Measurements from ENCODE around the gene IFT80. TPM values are rescaled to one million over a fixed set of nuclear protein-coding genes. Genes with fewer than 3 reads are reported as not detected.
"Not testable (repeated sequence)": the region's sequence is repeated elsewhere in the genome, so short reads cannot be mapped to it uniquely, and the experiment has no call there.

IFT80 gene
- total RNA-seq, 1 experiment from 2014 or later: 19.3 TPM

DNA sequence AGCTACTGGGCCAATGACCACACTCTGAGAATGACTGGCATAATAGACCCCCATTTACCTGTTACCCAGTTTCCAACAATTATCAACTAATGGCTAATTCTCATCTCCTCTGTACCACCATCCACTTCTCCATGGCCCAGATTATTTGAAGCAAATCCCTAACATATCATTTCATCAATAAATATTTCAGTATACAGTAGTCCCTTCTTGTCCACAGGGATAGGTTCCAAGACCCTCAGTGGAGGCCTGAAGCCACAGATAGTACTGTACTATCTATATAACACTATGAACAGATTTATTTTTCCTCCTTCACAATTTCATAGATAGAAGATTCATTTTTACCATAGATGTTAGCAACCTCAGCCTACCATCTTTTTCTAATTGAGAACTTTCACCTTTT lies 68.3 kb downstream of the IFT80 start:
- Mint-ChIP-seq H3K4me3 (ENCODE audit: unreplicated experiment) (no peak overlapping the region), H3K27me3 (ENCODE audit: insufficient read depth, unreplicated experiment) (no peaks in the 10 kb centered on the region), H3K36me3 (ENCODE audit: insufficient read depth, unreplicated experiment) (no peaks in the 10 kb centered on the region), H3K27ac (ENCODE audit: unreplicated experiment) (peak overlapping the region; percentile 4), H3K4me1 (ENCODE audit: low read depth, unreplicated experiment) (peaks cover 9% of the 10 kb centered on the region), H3K9me3 (ENCODE audit: unreplicated experiment) (peaks cover 11% of the 10 kb centered on the region)
- no peak for DNase-seq
- no peak overlapping the region for H3K4me3 ChIP-seq (ENCODE audit: low read depth, low read length)
- ChIA-PET CTCF (no interaction called here), POLR2A (interaction anchor here (0.6 kb wide), 1 partner anchor 69 kb away, joined by 3 read pairs; no protein-coding TSS in a partner anchor)
- TF ChIP-seq, protein P1, sequence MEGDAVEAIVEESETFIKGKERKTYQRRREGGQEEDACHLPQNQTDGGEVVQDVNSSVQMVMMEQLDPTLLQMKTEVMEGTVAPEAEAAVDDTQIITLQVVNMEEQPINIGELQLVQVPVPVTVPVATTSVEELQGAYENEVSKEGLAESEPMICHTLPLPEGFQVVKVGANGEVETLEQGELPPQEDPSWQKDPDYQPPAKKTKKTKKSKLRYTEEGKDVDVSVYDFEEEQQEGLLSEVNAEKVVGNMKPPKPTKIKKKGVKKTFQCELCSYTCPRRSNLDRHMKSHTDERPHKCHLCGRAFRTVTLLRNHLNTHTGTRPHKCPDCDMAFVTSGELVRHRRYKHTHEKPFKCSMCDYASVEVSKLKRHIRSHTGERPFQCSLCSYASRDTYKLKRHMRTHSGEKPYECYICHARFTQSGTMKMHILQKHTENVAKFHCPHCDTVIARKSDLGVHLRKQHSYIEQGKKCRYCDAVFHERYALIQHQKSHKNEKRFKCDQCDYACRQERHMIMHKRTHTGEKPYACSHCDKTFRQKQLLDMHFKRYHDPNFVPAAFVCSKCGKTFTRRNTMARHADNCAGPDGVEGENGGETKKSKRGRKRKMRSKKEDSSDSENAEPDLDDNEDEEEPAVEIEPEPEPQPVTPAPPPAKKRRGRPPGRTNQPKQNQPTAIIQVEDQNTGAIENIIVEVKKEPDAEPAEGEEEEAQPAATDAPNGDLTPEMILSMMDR (IDR thresholded peaks at IDR 0.05; ENCODE audit: insufficient read depth in 1 of 2, low read depth in 1 of 2, low read length in 1 of 2, severe bottlenecking in 1 of 2, unreplicated experiment in 1 of 2): no peak
- BruUV-seq (replicated peaks): TSS peak; percentile 71
- no peaks in the 10 kb centered on the region for H3K9me3 ChIP-seq
- no peaks in the 10 kb centered on the region for H3K27me3 ChIP-seq (replicated peaks; ENCODE audit: control insufficient read depth, insufficient read depth, low read length)
- H3K36me3 ChIP-seq (ENCODE audit: control insufficient read depth, insufficient read depth, low read length): no peaks in the 10 kb centered on the region
- intact Hi-C loops (cut with micrococcal nuclease; ENCODE audit: unreplicated experiment): no loop called here
- no peaks in the 10 kb centered on the region for H3K4me1 ChIP-seq

DNA sequence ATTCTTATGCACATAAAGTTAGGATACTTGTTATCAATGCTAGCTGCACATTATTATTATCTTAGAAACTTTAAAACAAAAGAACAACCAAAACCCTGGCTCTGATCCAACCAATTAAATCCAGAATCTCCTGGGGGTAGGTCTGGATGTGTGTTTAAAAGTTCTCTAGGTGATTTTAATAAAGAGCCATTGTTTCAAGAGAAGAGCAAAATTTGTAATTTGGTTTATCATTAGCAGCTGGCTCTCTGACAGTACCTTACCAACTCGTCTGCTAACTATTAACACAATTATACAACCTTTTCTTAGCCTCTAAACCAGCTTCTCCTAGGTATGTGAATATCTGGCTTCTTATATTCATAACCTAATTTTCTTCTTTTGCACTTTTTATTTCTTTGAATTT lies 68.9 kb downstream of the IFT80 start:
- Histone ChIP-seq H3K4me1 (no peaks in the 10 kb centered on the region), H3K36me3 (ENCODE audit: control insufficient read depth, insufficient read depth, low read length) (no peaks in the 10 kb centered on the region), H3K4me3 (ENCODE audit: low read depth, low read length) (no peak overlapping the region), H3K9me3 (no peaks in the 10 kb centered on the region), H3K27me3 (replicated peaks; ENCODE audit: control insufficient read depth, insufficient read depth, low read length) (no peaks in the 10 kb centered on the region)
- DNase-seq: no peak
- H3K27ac Mint-ChIP-seq (ENCODE audit: unreplicated experiment): no peak overlapping the region
- POLR2A ChIA-PET: interaction anchor here (0.6 kb wide), 1 partner anchor 69 kb away, joined by 3 read pairs; no protein-coding TSS in a partner anchor
- H3K4me1 Mint-ChIP-seq (ENCODE audit: low read depth, unreplicated experiment): peaks cover 9% of the 10 kb centered on the region
- H3K27me3 Mint-ChIP-seq (ENCODE audit: insufficient read depth, unreplicated experiment): no peaks in the 10 kb centered on the region
- no TSS peak for BruUV-seq (replicated peaks)
- no peak overlapping the region for H3K4me3 Mint-ChIP-seq (ENCODE audit: unreplicated experiment)
- TF ChIP-seq, protein P1 (IDR thresholded peaks at IDR 0.05; ENCODE audit: insufficient read depth in 1 of 2, low read depth in 1 of 2, low read length in 1 of 2, severe bottlenecking in 1 of 2, unreplicated experiment in 1 of 2): no peak
- intact Hi-C loops (cut with micrococcal nuclease; ENCODE audit: unreplicated experiment): no loop called here
- CTCF ChIA-PET: no interaction called here
- no peaks in the 10 kb centered on the region for H3K36me3 Mint-ChIP-seq (ENCODE audit: insufficient read depth, unreplicated experiment)
- H3K9me3 Mint-ChIP-seq (ENCODE audit: unreplicated experiment): peaks cover 11% of the 10 kb centered on the region

DNA sequence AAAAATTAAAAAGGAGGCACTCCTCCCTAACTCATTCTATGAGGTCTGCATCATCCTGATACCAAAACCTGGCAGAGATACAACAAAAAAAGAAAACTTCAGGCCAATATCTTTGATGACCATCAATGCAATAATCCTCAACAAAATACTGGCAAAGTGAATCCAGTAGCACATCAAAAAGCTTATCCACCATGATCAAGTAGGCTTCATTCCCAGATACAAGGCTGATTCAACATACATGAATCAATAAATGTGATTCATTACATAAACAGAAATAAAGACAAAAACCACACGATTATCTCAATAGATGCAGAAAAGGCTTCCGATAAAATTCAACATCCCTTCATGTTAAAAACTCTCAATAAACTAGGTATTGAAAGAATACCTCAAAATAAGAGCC lies 72.7 kb downstream of the IFT80 start:
- H3K9me3 ChIP-seq; H3K4me3 Mint-ChIP-seq (ENCODE audit: unreplicated experiment); DNase-seq; BruUV-seq (replicated peaks); CTCF ChIA-PET; POLR2A ChIA-PET; H3K36me3 Mint-ChIP-seq (ENCODE audit: insufficient read depth, unreplicated experiment); H3K27me3 ChIP-seq (replicated peaks; ENCODE audit: control insufficient read depth, insufficient read depth, low read length); H3K27ac Mint-ChIP-seq (ENCODE audit: unreplicated experiment); H3K27me3 Mint-ChIP-seq (ENCODE audit: insufficient read depth, unreplicated experiment); H3K9me3 Mint-ChIP-seq (ENCODE audit: unreplicated experiment); H3K4me1 Mint-ChIP-seq (ENCODE audit: low read depth, unreplicated experiment); H3K4me1 ChIP-seq; H3K36me3 ChIP-seq (ENCODE audit: control insufficient read depth, insufficient read depth, low read length); intact Hi-C loops (cut with micrococcal nuclease; ENCODE audit: unreplicated experiment); H3K4me3 ChIP-seq (ENCODE audit: low read depth, low read length): not testable (repeated sequence)

DNA sequence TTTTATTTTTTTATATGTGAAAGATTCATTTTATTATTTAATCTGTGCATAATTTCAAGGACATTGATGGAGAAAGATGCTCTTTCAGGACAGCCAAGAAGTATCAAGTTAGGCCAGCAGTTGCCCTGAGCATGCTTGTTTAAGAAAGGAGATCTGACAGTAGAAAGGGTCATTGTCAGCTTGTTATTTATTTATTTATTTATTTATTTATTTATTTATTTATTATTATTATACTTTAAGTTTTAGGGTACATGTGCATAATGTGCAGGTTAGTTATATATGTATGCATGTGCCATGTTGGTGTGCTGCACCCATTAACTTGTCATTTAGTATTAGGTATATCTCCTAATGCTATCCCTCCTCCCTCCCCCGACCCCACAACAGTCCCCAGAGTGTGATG lies 77.2 kb downstream of the IFT80 start:
- POLR2A ChIA-PET; H3K9me3 Mint-ChIP-seq (ENCODE audit: unreplicated experiment); H3K36me3 Mint-ChIP-seq (ENCODE audit: insufficient read depth, unreplicated experiment); H3K27ac Mint-ChIP-seq (ENCODE audit: unreplicated experiment); intact Hi-C loops (cut with micrococcal nuclease; ENCODE audit: unreplicated experiment); CTCF ChIA-PET; H3K27me3 ChIP-seq (replicated peaks; ENCODE audit: control insufficient read depth, insufficient read depth, low read length); H3K36me3 ChIP-seq (ENCODE audit: control insufficient read depth, insufficient read depth, low read length); BruUV-seq (replicated peaks); H3K4me1 ChIP-seq; H3K4me3 Mint-ChIP-seq (ENCODE audit: unreplicated experiment); DNase-seq; H3K9me3 ChIP-seq; H3K4me1 Mint-ChIP-seq (ENCODE audit: low read depth, unreplicated experiment); H3K4me3 ChIP-seq (ENCODE audit: low read depth, low read length); H3K27me3 Mint-ChIP-seq (ENCODE audit: insufficient read depth, unreplicated experiment): not testable (repeated sequence)

All from Caco-2 (cell line).